Measurements from ENCODE around the gene ZSCAN5B.

ZSCAN5B gene

DNA sequence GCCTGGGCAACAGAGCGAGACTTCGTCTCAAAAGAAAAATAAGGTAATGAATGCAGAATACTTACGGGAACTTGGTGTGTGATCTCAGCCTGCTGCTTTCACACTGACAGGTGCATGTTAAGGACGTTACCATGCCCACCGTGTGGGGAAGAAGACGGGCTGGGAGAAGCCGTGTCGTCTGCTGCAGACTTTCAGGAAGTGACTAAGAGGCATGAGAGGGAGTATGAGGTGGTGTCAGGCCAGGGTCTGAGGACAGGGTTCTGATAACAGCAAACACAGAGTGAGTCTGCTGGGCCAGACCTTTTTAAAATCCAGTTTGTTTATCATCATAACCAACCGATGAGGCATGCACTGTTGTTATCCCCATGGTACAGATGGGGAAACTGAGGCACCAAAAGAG, 35.3 kb downstream of the ZSCAN5B start:
- Histone ChIP-seq H3K14ac (ENCODE audit: low read length) (no peak overlapping the region), H2AK5ac (ENCODE audit: low read length) (no peak overlapping the region), H3K4me1 (ENCODE audit: control insufficient read depth in 1 of 2, insufficient read depth in 2 of 2, low read length in 2 of 2) (no peaks in the 10 kb centered on the region), H2BK120ac (ENCODE audit: insufficient read depth, low read length, poor library complexity) (no peak overlapping the region), H2AFZ (ENCODE audit: insufficient read depth, low read length, poor library complexity) (no peak overlapping the region), H3K36me3 (ENCODE audit: control insufficient read depth in 1 of 2, insufficient read depth in 2 of 2, low read length in 2 of 2) (peaks cover 35 to 38% of the 10 kb centered on the region in 2 experiments), H3K4ac (ENCODE audit: low read depth, low read length) (no peak overlapping the region), H3K79me2 (ENCODE audit: control insufficient read depth, insufficient read depth, low read length, poor library complexity) (no peaks in the 10 kb centered on the region), H2BK12ac (ENCODE audit: low read length) (no peak overlapping the region), H3K9ac (ENCODE audit: low read length) (no peak overlapping the region), H3K23ac (ENCODE audit: low read length) (no peak overlapping the region), H4K8ac (ENCODE audit: low read depth, low read length) (no peak overlapping the region), H3K79me1 (ENCODE audit: low read length) (no peaks in the 10 kb centered on the region), H3K4me2 (ENCODE audit: low read length) (no peak overlapping the region), H4K12ac (ENCODE audit: low read depth, low read length) (no peak overlapping the region), H3K27ac (ENCODE audit: low read depth, low read length) (no peak overlapping the region), H3K18ac (ENCODE audit: low read length) (no peak overlapping the region), H4K91ac (ENCODE audit: low read depth, low read length) (no peak overlapping the region), H3K9me3 (ENCODE audit: insufficient read depth, low read depth, low read length) (peaks cover 2% of the 10 kb centered on the region), H3K27me3 (ENCODE audit: insufficient read depth, low read length) (no peaks in the 10 kb centered on the region), H3K4me3 (ENCODE audit: low read depth, low read length) (no peak overlapping the region), H2BK5ac (ENCODE audit: low read depth, low read length, poor library complexity) (no peak overlapping the region)
- WGBS (ENCODE audit: extremely low coverage, insufficient coverage, insufficient read length) = no CpG with 5 or more reads among the region's 9 CpGs
- DNase-seq = no peak

DNA sequence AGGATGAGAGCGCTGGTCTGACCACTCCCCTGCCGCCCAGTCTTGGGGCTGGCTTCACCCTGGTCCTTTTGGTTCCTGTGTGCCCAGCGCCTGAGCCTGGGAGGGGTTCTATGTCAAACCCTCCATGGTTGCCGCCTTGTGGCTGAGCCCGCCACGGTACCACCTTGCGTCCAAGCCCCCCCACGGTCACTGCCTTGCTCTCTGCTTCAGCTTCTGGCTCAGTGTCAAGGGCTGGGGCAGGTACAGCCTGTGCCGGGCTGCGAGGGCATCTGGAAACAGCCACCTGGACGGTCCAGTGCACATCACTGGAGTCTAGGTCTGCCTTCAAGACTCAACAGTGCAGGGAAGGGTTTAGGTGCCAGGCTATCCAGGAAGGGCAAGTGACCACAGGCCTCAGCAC, 36.0 kb downstream of the ZSCAN5B start:
- Histone ChIP-seq H3K36me3 (ENCODE audit: control insufficient read depth in 1 of 2, insufficient read depth in 2 of 2, low read length in 2 of 2) (peaks cover 40 to 45% of the 10 kb centered on the region in 2 experiments), H2AFZ (ENCODE audit: insufficient read depth, low read length, poor library complexity) (no peak overlapping the region), H3K4me2 (ENCODE audit: low read length) (no peak overlapping the region), H4K12ac (ENCODE audit: low read depth, low read length) (no peak overlapping the region), H3K27ac (ENCODE audit: low read depth, low read length) (no peak overlapping the region), H2AK5ac (ENCODE audit: low read length) (no peak overlapping the region), H3K4me1 (ENCODE audit: control insufficient read depth in 1 of 2, insufficient read depth in 2 of 2, low read length in 2 of 2) (peaks cover 0 to 2% of the 10 kb centered on the region in 2 experiments), H2BK120ac (ENCODE audit: insufficient read depth, low read length, poor library complexity) (no peak overlapping the region), H4K8ac (ENCODE audit: low read depth, low read length) (no peak overlapping the region), H2BK12ac (ENCODE audit: low read length) (no peak overlapping the region), H3K14ac (ENCODE audit: low read length) (no peak overlapping the region), H2BK5ac (ENCODE audit: low read depth, low read length, poor library complexity) (no peak overlapping the region), H3K18ac (ENCODE audit: low read length) (no peak overlapping the region), H3K27me3 (ENCODE audit: insufficient read depth, low read length) (no peaks in the 10 kb centered on the region), H3K79me1 (ENCODE audit: low read length) (no peaks in the 10 kb centered on the region), H3K9me3 (ENCODE audit: insufficient read depth, low read depth, low read length) (peaks cover 2% of the 10 kb centered on the region), H3K23ac (ENCODE audit: low read length) (no peak overlapping the region), H3K4ac (ENCODE audit: low read depth, low read length) (no peak overlapping the region), H3K4me3 (ENCODE audit: low read depth, low read length) (no peak overlapping the region), H3K79me2 (ENCODE audit: control insufficient read depth, insufficient read depth, low read length, poor library complexity) (no peaks in the 10 kb centered on the region), H4K91ac (ENCODE audit: low read depth, low read length) (no peak overlapping the region), H3K9ac (ENCODE audit: low read length) (no peak overlapping the region)
- DNase-seq = no peak
- WGBS (ENCODE audit: extremely low coverage, insufficient coverage, insufficient read length) = no CpG with 5 or more reads among the region's 11 CpGs

DNA sequence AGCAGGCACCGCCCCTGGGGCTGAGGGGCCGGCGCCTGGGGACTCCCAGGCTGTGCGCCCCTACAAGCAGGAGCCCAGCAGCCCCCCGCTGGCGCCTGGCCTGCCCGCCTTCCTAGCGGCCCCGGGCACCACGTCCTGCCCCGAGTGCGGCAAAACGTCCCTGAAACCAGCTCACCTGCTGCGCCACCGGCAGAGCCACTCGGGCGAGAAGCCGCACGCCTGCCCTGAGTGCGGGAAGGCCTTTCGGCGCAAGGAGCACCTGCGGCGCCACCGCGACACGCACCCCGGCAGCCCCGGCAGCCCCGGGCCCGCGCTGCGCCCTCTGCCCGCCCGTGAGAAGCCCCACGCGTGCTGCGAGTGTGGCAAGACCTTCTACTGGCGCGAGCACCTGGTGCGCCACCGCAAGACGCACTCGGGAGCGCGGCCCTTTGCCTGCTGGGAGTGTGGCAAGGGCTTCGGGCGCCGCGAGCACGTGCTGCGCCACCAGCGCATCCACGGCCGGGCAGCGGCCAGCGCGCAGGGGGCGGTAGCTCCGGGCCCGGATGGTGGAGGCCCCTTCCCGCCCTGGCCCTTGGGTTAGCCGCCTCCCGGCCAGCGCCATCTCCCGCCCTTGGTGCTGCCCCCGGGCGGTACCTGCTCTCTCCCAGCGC, 37.8 kb downstream of the ZSCAN5B start:
- Histone ChIP-seq H3K18ac (ENCODE audit: low read length) (no peak overlapping the region), H4K12ac (ENCODE audit: low read depth, low read length) (no peak overlapping the region), H3K23ac (ENCODE audit: low read length) (no peak overlapping the region), H3K27me3 (ENCODE audit: insufficient read depth, low read length) (no peaks in the 10 kb centered on the region), H3K79me2 (ENCODE audit: control insufficient read depth, insufficient read depth, low read length, poor library complexity) (no peaks in the 10 kb centered on the region), H3K9me3 (ENCODE audit: insufficient read depth, low read depth, low read length) (peaks cover 2% of the 10 kb centered on the region), H2AK5ac (ENCODE audit: low read length) (no peak overlapping the region), H2BK12ac (ENCODE audit: low read length) (no peak overlapping the region), H3K4me1 (ENCODE audit: control insufficient read depth in 1 of 2, insufficient read depth in 2 of 2, low read length in 2 of 2) (peaks cover 2% of the 10 kb centered on the region in 2 experiments), H3K4ac (ENCODE audit: low read depth, low read length) (no peak overlapping the region), H3K14ac (ENCODE audit: low read length) (no peak overlapping the region), H3K4me3 (ENCODE audit: low read depth, low read length) (no peak overlapping the region), H3K79me1 (ENCODE audit: low read length) (no peaks in the 10 kb centered on the region), H4K91ac (ENCODE audit: low read depth, low read length) (no peak overlapping the region), H2BK5ac (ENCODE audit: low read depth, low read length, poor library complexity) (no peak overlapping the region), H3K36me3 (ENCODE audit: control insufficient read depth in 1 of 2, insufficient read depth in 2 of 2, low read length in 2 of 2) (peaks cover 56 to 59% of the 10 kb centered on the region in 2 experiments), H2BK120ac (ENCODE audit: insufficient read depth, low read length, poor library complexity) (no peak overlapping the region), H4K8ac (ENCODE audit: low read depth, low read length) (no peak overlapping the region), H3K4me2 (ENCODE audit: low read length) (no peak overlapping the region), H3K9ac (ENCODE audit: low read length) (no peak overlapping the region), H3K27ac (ENCODE audit: low read depth, low read length) (no peak overlapping the region), H2AFZ (ENCODE audit: insufficient read depth, low read length, poor library complexity) (no peak overlapping the region)
- WGBS (ENCODE audit: extremely low coverage, insufficient coverage, insufficient read length) = no CpG with 5 or more reads among the region's 69 CpGs
- no peak for DNase-seq

DNA sequence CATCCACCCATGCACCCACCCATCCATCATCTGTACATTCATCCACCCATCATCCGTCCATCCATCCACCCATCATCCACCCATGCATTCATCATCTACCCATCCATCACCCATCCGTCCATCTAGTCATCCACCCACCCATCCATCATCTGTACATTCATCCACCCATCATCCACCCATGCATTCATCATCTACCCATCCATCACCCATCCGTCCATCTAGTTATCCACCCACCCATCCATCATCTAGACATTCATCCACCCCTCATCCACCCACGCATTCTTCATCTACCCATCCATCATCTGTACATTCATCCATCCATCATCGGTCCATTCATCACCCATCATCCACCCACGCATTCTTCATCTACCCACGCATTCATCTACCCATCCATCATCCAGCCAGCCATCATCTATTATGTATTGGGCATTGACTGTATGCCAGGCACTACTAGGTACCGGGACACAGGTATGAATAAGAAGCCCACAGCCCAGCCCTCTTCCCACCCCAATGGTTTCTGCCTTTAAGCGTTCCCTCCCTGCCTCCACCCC, 38.5 kb downstream of the ZSCAN5B start:
- Histone ChIP-seq H3K23ac (ENCODE audit: low read length) (no peak overlapping the region), H3K36me3 (ENCODE audit: control insufficient read depth in 1 of 2, insufficient read depth in 2 of 2, low read length in 2 of 2) (peaks cover 60 to 63% of the 10 kb centered on the region in 2 experiments), H2BK120ac (ENCODE audit: insufficient read depth, low read length, poor library complexity) (no peak overlapping the region), H2AK5ac (ENCODE audit: low read length) (no peak overlapping the region), H4K91ac (ENCODE audit: low read depth, low read length) (no peak overlapping the region), H2BK5ac (ENCODE audit: low read depth, low read length, poor library complexity) (no peak overlapping the region), H3K14ac (ENCODE audit: low read length) (no peak overlapping the region), H3K4me3 (ENCODE audit: low read depth, low read length) (no peak overlapping the region), H4K8ac (ENCODE audit: low read depth, low read length) (no peak overlapping the region), H3K27me3 (ENCODE audit: insufficient read depth, low read length) (no peaks in the 10 kb centered on the region), H3K18ac (ENCODE audit: low read length) (no peak overlapping the region), H3K9me3 (ENCODE audit: insufficient read depth, low read depth, low read length) (peaks cover 2% of the 10 kb centered on the region), H3K4me1 (ENCODE audit: control insufficient read depth in 1 of 2, insufficient read depth in 2 of 2, low read length in 2 of 2) (peaks cover 6 to 7% of the 10 kb centered on the region in 2 experiments), H3K27ac (ENCODE audit: low read depth, low read length) (no peak overlapping the region), H3K4ac (ENCODE audit: low read depth, low read length) (no peak overlapping the region), H2AFZ (ENCODE audit: insufficient read depth, low read length, poor library complexity) (no peak overlapping the region), H3K79me2 (ENCODE audit: control insufficient read depth, insufficient read depth, low read length, poor library complexity) (no peaks in the 10 kb centered on the region), H3K4me2 (ENCODE audit: low read length) (no peak overlapping the region), H4K12ac (ENCODE audit: low read depth, low read length) (no peak overlapping the region), H2BK12ac (ENCODE audit: low read length) (no peak overlapping the region), H3K9ac (ENCODE audit: low read length) (no peak overlapping the region), H3K79me1 (ENCODE audit: low read length) (no peaks in the 10 kb centered on the region)
- WGBS (ENCODE audit: extremely low coverage, insufficient coverage, insufficient read length) = 100% methylated on average over 7 of the region's 9 CpGs
- no peak for DNase-seq
